Endodermal cell (in vitro differentiated cells): Measurements from ENCODE around the gene MBOAT2. TPM values are rescaled to one million over a fixed set of nuclear protein-coding genes. Genes with fewer than 3 reads are reported as not detected.

Experiments used
- DNase-seq: peaks from one replicate; pipeline ENCODE4 v3.0.0-alpha.2; 2017
- H3K27ac ChIP-seq: 2 replicates; pipeline ENCODE4 v1.5.1; 2013; ENCODE audit warnings: mild to moderate bottlenecking, low read depth, low read length, moderate library complexity
- H3K27me3 ChIP-seq: 2 replicates; pipeline ENCODE4 v1.6.1; 2013; ENCODE audit warnings: mild to moderate bottlenecking, low read length, moderate library complexity; ENCODE audit not compliant: insufficient read depth, control insufficient read depth, poor library complexity, severe bottlenecking
- H3K36me3 ChIP-seq: 2 replicates; pipeline ENCODE4 v1.7.0; 2013; ENCODE audit warnings: mild to moderate bottlenecking, low read length, moderate library complexity; ENCODE audit not compliant: control insufficient read depth, insufficient read depth
- H3K4me1 ChIP-seq: one replicate; pipeline ENCODE4 v1.7.0; 2013; ENCODE audit warnings: low read length; ENCODE audit not compliant: control insufficient read depth, insufficient read depth
- H3K4me3 ChIP-seq: 2 replicates; pipeline ENCODE4 v1.5.1; 2013; ENCODE audit warnings: mild to moderate bottlenecking, low read length, moderate library complexity
- H3K9ac ChIP-seq: 2 replicates; pipeline ENCODE4 v1.6.1; 2013; ENCODE audit warnings: mild to moderate bottlenecking, low read length, moderate library complexity; ENCODE audit not compliant: poor library complexity, severe bottlenecking; ENCODE audit errors: extremely low read depth
- H3K9me3 ChIP-seq: 2 replicates; pipeline ENCODE4 v1.6.1; 2013; ENCODE audit warnings: mild to moderate bottlenecking, low read length, moderate library complexity; ENCODE audit not compliant: control insufficient read depth
- H3K27ac Mint-ChIP-seq: 2 replicates; pipeline ENCODE4 v1.8.0; 2020; ENCODE audit warnings: mixed read lengths
- H3K27me3 Mint-ChIP-seq: 2 replicates; pipeline ENCODE4 v1.8.0; 2021; ENCODE audit warnings: mild to moderate bottlenecking, mixed read lengths; ENCODE audit not compliant: insufficient read depth
- H3K36me3 Mint-ChIP-seq: 2 replicates; pipeline ENCODE4 v1.8.0; 2020; ENCODE audit warnings: low read depth, mixed read lengths
- H3K4me1 Mint-ChIP-seq: 2 replicates; pipeline ENCODE4 v1.8.0; 2020; ENCODE audit warnings: mixed read lengths
- H3K4me3 Mint-ChIP-seq: 2 replicates; pipeline ENCODE4 v1.8.0; 2020; ENCODE audit warnings: mild to moderate bottlenecking, moderate library complexity, mixed read lengths
- H3K9me3 Mint-ChIP-seq: 2 replicates; pipeline ENCODE4 v1.8.0; 2020; ENCODE audit warnings: mild to moderate bottlenecking, mixed read lengths
- CTCF ChIP-seq: fragments of 200-600 bp; sonication (generic); conservative IDR thresholded peaks from 2 replicates; pipeline ENCODE4 v1.5.0; 2021; ENCODE audit warnings: antibody characterized with exemption, mild to moderate bottlenecking
- WGBS, 2 experiments: methylation state at CpG; one replicate each; pipeline versions ENCODE4 v1.1.5 to v1.1.7; 2013; ENCODE audit warnings: missing lambda C conversion rate in 2 of 2, mixed read lengths in 1 of 2; ENCODE audit not compliant: insufficient coverage in 1 of 2, insufficient read length in 1 of 2; 5-methylcytosine and 5-hydroxymethylcytosine counted together
- total RNA-seq, 2 donors: library from RNA; stranded (reverse); fragmentation: NEBNext Ultra II Directional in 1 of 2; extraction: Animal tissue kit (Norgen Biotek cat#: 25700) in 1 of 2; gene quantifications; 2 replicates in 1 of 2; 3 replicates in 1 of 2; pipeline ENCODE4 v1.2.1, GENCODE V29; 2021

Gene MBOAT2
- total RNA-seq, 2 donors from 2014 or later: 45.3 to 51.0 TPM

GRCh38 chr2:8886202-8886518 lies 117.3 kb downstream of the MBOAT2 start:
- 85 to 100% methylated on average over 1 of the region's 1 CpG for WGBS, 2 experiments
- Mint-ChIP-seq H3K4me1 (peaks cover 14% of the 10 kb centered on the region), H3K9me3 (no peaks in the 10 kb centered on the region), H3K4me3 (no peak overlapping the region), H3K36me3 (peaks cover 30% of the 10 kb centered on the region), H3K27ac (no peak overlapping the region), H3K27me3 (no peaks in the 10 kb centered on the region)
- Histone ChIP-seq H3K9ac (no peak overlapping the region), H3K9me3 (no peaks in the 10 kb centered on the region), H3K27me3 (no peaks in the 10 kb centered on the region), H3K4me1 (peaks cover 3% of the 10 kb centered on the region), H3K36me3 (peaks cover 4% of the 10 kb centered on the region), H3K4me3 (no peak overlapping the region), H3K27ac (no peak overlapping the region)
- TF ChIP-seq CTCF: no peak
- no peak for DNase-seq

GRCh38 chr2:8885449-8886201 lies 117.9 kb downstream of the MBOAT2 start:
- H3K9me3 Mint-ChIP-seq: no peaks in the 10 kb centered on the region
- peaks cover 36% of the 10 kb centered on the region for H3K36me3 Mint-ChIP-seq
- no peaks in the 10 kb centered on the region for H3K27me3 ChIP-seq
- peaks cover 14% of the 10 kb centered on the region for H3K4me1 Mint-ChIP-seq
- no peak for TF ChIP-seq CTCF
- H3K9me3 ChIP-seq: no peaks in the 10 kb centered on the region
- H3K27ac Mint-ChIP-seq: no peak overlapping the region
- no peak overlapping the region for H3K9ac ChIP-seq
- no peak overlapping the region for H3K4me3 ChIP-seq
- peaks cover 10% of the 10 kb centered on the region for H3K36me3 ChIP-seq
- 91 to 96% methylated on average over 5 to 7 of the region's 7 CpGs for WGBS, 2 experiments
- H3K27ac ChIP-seq: no peak overlapping the region
- H3K4me3 Mint-ChIP-seq: no peak overlapping the region
- peaks cover 3% of the 10 kb centered on the region for H3K4me1 ChIP-seq
- no peak for DNase-seq
- H3K27me3 Mint-ChIP-seq: no peaks in the 10 kb centered on the region

GRCh38 chr2:8884812-8885211 lies 118.7 kb downstream of the MBOAT2 start:
- no peaks in the 10 kb centered on the region for H3K9me3 Mint-ChIP-seq
- peaks cover 11% of the 10 kb centered on the region for H3K36me3 ChIP-seq
- H3K27ac Mint-ChIP-seq: no peak overlapping the region
- no peak overlapping the region for H3K9ac ChIP-seq
- no peak overlapping the region for H3K4me3 ChIP-seq
- no peaks in the 10 kb centered on the region for H3K27me3 ChIP-seq
- no peak for DNase-seq
- H3K9me3 ChIP-seq: no peaks in the 10 kb centered on the region
- H3K36me3 Mint-ChIP-seq: peaks cover 37% of the 10 kb centered on the region
- peaks cover 3% of the 10 kb centered on the region for H3K4me1 ChIP-seq
- peaks cover 14% of the 10 kb centered on the region for H3K4me1 Mint-ChIP-seq
- WGBS, 2 experiments: 94 to 96% methylated on average over 3 to 4 of the region's 4 CpGs
- no peak overlapping the region for H3K27ac ChIP-seq
- H3K4me3 Mint-ChIP-seq: no peak overlapping the region
- TF ChIP-seq CTCF: no peak
- no peaks in the 10 kb centered on the region for H3K27me3 Mint-ChIP-seq
